Fibroblast of gingiva (primary cell): ENCODE data around the gene RNF126.
"Not testable (repeated sequence)": the region's sequence is repeated elsewhere in the genome, so short reads cannot be mapped to it uniquely, and the experiment has no call there.

Experiments
- DNase-seq: peaks from one replicate; pipeline ENCODE4 v3.0.0-alpha.2; 2011; ENCODE audit warnings: low read depth

RNF126 gene

GRCh38 chr19:646779-647565 lies 16.0 kb downstream of the RNF126 start:
- no peak for DNase-seq

- no peak for DNase-seq
Measured at GRCh38 chr19:645912-646778, 16.9 kb downstream of the RNF126 start.

GRCh38 chr19:644789-645188 lies 18.2 kb downstream of the RNF126 start:
- no peak for DNase-seq

- DNase-seq, result no peak
Measured at GRCh38 chr19:644363-644762, 18.7 kb downstream of the RNF126 start.

GRCh38 chr19:643736-644135 lies 19.3 kb downstream of the RNF126 start:
- DNase-seq, result no peak

GRCh38 chr19:642767-643727 lies 20.0 kb downstream of the RNF126 start:
- no peak for DNase-seq

GRCh38 chr19:641702-642101 lies 21.3 kb downstream of the RNF126 start:
- no peak for DNase-seq

GRCh38 chr19:640606-641189 lies 22.3 kb downstream of the RNF126 start:
- DNase-seq, result no peak

- DNase-seq, result no peak
Measured at GRCh38 chr19:640161-640558, 22.9 kb downstream of the RNF126 start.

GRCh38 chr19:639253-640160 lies 23.5 kb downstream of the RNF126 start, which contains the start of gene FGF22:
FGF22 (plus strand) TSS chr19:639879; CDS start chr19:639926, 47 bp downstream.
- DNase-seq, result peak; percentile 79

GRCh38 chr19:638906-639252 lies 24.1 kb downstream of the RNF126 start:
- DNase-seq, result no peak

- DNase-seq, result no peak
Measured at GRCh38 chr19:634975-635652, 27.9 kb downstream of the RNF126 start.

GRCh38 chr19:633786-634639 lies 29.0 kb downstream of the RNF126 start:
- DNase-seq, result no peak

- peak; percentile 98 for DNase-seq
Measured at GRCh38 chr19:633068-633785, 29.8 kb downstream of the RNF126 start, which contains the start of gene POLRMT. POLRMT (minus strand) TSS chr19:633537; CDS start chr19:633512, 25 bp downstream.

- peak; percentile 69 for DNase-seq
Measured at GRCh38 chr19:632579-633067, 30.4 kb downstream of the RNF126 start.

- DNase-seq, result no peak
Measured at GRCh38 chr19:629961-630714, 32.9 kb downstream of the RNF126 start.

- DNase-seq, result not testable (repeated sequence)
Measured at GRCh38 chr19:629515-629914, 33.5 kb downstream of the RNF126 start.
